Keratinocyte (primary cell): Measurements from ENCODE around the gene ISM1. TPM values are rescaled to one million over a fixed set of nuclear protein-coding genes. Genes with fewer than 3 reads are reported as not detected.

ENCODE experiments used
- DNase-seq: peaks from one replicate; pipeline ENCODE4 v3.0.0-alpha.2; 2011; ENCODE audit warnings: low read depth, missing footprints, low spot score
- FAIRE-seq: peaks from 2 replicates; lab custom pipeline; 2011; peaks lifted over from hg19 to GRCh38; lab: Jason Lieb, UNC
- H2AFZ ChIP-seq: 2 replicates; pipeline ENCODE4 v1.6.0; 2012; ENCODE audit warnings: low read length, control low read depth, inconsistent platforms; ENCODE audit not compliant: control insufficient read depth
- H3K27ac ChIP-seq: 2 replicates; pipeline ENCODE4 v1.5.1; 2011; ENCODE audit warnings: low read length; ENCODE audit not compliant: control insufficient read depth, insufficient read depth
- H3K27me3 ChIP-seq: 3 replicates; pipeline ENCODE4 v1.6.0; 2011; ENCODE audit warnings: low read length; ENCODE audit not compliant: control insufficient read depth, insufficient read depth; ENCODE audit errors: extremely low read depth
- H3K36me3 ChIP-seq, 2 experiments: 2 replicates in 1 of 2; 3 replicates in 1 of 2; pipeline ENCODE4 v1.5.1; 2011; ENCODE audit warnings: low read length in 2 of 2, mild to moderate bottlenecking in 1 of 2; ENCODE audit not compliant: control insufficient read depth in 2 of 2, insufficient read depth in 2 of 2; ENCODE audit errors: extremely low read depth in 1 of 2
- H3K4me1 ChIP-seq: 3 replicates; pipeline ENCODE4 v1.5.1; 2011; ENCODE audit warnings: low read length; ENCODE audit not compliant: control insufficient read depth, insufficient read depth; ENCODE audit errors: extremely low read depth
- H3K4me2 ChIP-seq: 3 replicates; pipeline ENCODE4 v1.6.0; 2011; ENCODE audit warnings: low read depth, low read length; ENCODE audit not compliant: control insufficient read depth, insufficient read depth; ENCODE audit errors: extremely low read depth
- H3K4me3 ChIP-seq, 3 experiments: fragments of 200-600 bp in 1 of 3; sonication (generic) in 1 of 3; 2 replicates in 2 of 3; 3 replicates in 1 of 3; pipeline ENCODE4 v1.5.1; 2011 to 2016; ENCODE audit warnings: low read length in 3 of 3, mild to moderate bottlenecking in 3 of 3, control low read depth in 2 of 3, inconsistent platforms in 1 of 3, low read depth in 1 of 3, mixed read lengths in 1 of 3, mixed run types in 1 of 3, moderate library complexity in 1 of 3; ENCODE audit not compliant: control insufficient read depth in 2 of 3, insufficient read depth in 2 of 3; ENCODE audit errors: extremely low read depth in 1 of 3
- H3K79me2 ChIP-seq: 2 replicates; pipeline ENCODE4 v1.6.0; 2012; ENCODE audit warnings: low read length; ENCODE audit not compliant: control insufficient read depth, insufficient read depth
- H3K9ac ChIP-seq: 3 replicates; pipeline ENCODE4 v1.6.0; 2011; ENCODE audit warnings: low read length; ENCODE audit not compliant: control insufficient read depth, insufficient read depth; ENCODE audit errors: extremely low read depth
- H3K9me1 ChIP-seq: 3 replicates; pipeline ENCODE4 v1.6.0; 2011; ENCODE audit warnings: low read length; ENCODE audit not compliant: control insufficient read depth, insufficient read depth; ENCODE audit errors: extremely low read depth
- H3K9me3 ChIP-seq: 2 replicates; pipeline ENCODE4 v1.5.1; 2012; ENCODE audit warnings: low read depth, low read length; ENCODE audit not compliant: control insufficient read depth
- H4K20me1 ChIP-seq: 3 replicates; pipeline ENCODE4 v1.6.0; 2011; ENCODE audit warnings: low read length; ENCODE audit not compliant: control insufficient read depth, insufficient read depth; ENCODE audit errors: extremely low read depth
- EZH2 ChIP-seq: IDR thresholded peaks from one replicate; pipeline ENCODE4 v1.6.1; 2012; ENCODE audit warnings: inconsistent platforms, mild to moderate bottlenecking, low read length, moderate library complexity
- dilution Hi-C: fragments of 300-500 bp; cut with MboI; formaldehyde crosslinking; loops from one replicate; pipeline ENCODE4 v1.7.0; 2020; ENCODE audit warnings: low sequenced_read_pairs; ENCODE audit not compliant: extremely low pct_ligation_motif_present
- polyA plus RNA-seq, 5 experiments: library from polyadenylated mRNA; depleted of rRNA in 3 of 5; stranded (reverse) in 3 of 5; stranded (forward) in 1 of 5; unstranded in 1 of 5; fragments of >200 nt; gene quantifications; 1 replicate in 1 of 5; 2 replicates in 3 of 5; 3 replicates in 1 of 5; pipeline versions ENCODE4 v1.2.1 to v1.2.3, GENCODE V29; 2011 to 2012; ENCODE audit warnings: missing spikeins in 2 of 5, low read depth in 1 of 5, low replicate concordance in 1 of 5
- TF ChIP-seq, protein P1 (sequence below), 3 experiments: IDR thresholded peaks in 1 of 3; conservative IDR thresholded peaks in 1 of 3; optimal IDR thresholded peaks in 1 of 3; 2 replicates in 2 of 3; 3 replicates in 1 of 3; pipeline versions ENCODE3 to v1.5.1; 2011; ENCODE audit warnings: low read length in 3 of 3, mild to moderate bottlenecking in 3 of 3, moderate library complexity in 2 of 3, control low read depth in 1 of 3, inconsistent platforms in 1 of 3; ENCODE audit not compliant: insufficient read depth in 2 of 3; ENCODE audit errors: extremely low read depth in 1 of 3

ISM1 gene
- polyA plus RNA-seq, 1 donor (not counting 4 experiments of a cell fraction or from before 2014, with no cell fraction given), result 3.3 TPM

DNA sequence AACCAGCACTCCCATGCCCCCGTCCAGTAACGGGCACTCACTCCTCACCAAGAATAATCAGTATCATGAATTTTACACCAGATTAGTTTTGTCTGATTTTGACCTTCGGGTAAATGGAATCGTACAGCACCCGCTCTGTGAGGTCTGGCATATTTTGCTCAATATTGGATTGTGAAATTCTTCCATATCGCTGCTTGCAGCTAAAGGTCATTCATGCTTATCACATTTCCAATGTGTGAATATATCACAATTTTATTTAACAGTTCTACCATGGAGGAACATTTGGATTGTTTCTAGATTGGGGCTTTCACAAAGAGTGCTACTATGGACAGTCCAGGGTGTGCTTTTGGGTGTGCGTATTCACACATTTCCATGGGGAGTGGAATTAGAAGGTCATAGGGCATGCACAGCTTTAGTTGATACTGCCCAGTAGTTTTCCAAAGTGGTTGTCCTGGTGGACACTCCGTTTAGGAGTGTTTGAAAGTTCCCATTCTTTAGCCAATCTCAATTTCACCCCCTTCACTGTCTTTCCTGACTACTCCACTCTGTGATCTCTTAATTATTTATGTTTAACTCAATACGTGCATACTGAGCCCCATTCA lies 86.6 kb downstream of the ISM1 start:
- no peak for FAIRE-seq

DNA sequence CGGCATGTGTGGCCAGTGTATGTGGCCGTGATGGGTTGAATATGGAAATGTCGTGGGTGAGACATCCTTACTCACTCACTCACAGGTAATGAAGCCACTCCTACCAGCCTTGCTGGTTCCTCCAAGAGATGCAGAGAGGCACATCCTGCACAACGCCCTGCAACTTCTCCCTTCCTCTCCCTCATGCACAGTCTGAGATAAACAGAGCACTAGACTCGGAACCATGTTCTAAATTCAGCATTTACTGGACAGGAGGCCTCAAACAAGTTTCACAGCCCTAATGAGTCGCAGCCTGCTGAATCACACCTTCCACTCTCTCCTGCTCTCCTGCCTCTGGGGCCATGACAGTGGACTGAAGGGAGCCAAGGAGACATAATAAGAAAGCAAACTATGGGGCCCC lies 91.2 kb downstream of the ISM1 start:
- peaks cover 5% of the 10 kb centered on the region for H3K4me1 ChIP-seq
- H3K27ac ChIP-seq, result no peak overlapping the region
- FAIRE-seq, result peak; percentile 66
- no peaks in the 10 kb centered on the region for H3K36me3 ChIP-seq
- dilution Hi-C loops, result no loop called here
- no peaks in the 10 kb centered on the region for H3K79me2 ChIP-seq
- TF ChIP-seq, protein P1, sequence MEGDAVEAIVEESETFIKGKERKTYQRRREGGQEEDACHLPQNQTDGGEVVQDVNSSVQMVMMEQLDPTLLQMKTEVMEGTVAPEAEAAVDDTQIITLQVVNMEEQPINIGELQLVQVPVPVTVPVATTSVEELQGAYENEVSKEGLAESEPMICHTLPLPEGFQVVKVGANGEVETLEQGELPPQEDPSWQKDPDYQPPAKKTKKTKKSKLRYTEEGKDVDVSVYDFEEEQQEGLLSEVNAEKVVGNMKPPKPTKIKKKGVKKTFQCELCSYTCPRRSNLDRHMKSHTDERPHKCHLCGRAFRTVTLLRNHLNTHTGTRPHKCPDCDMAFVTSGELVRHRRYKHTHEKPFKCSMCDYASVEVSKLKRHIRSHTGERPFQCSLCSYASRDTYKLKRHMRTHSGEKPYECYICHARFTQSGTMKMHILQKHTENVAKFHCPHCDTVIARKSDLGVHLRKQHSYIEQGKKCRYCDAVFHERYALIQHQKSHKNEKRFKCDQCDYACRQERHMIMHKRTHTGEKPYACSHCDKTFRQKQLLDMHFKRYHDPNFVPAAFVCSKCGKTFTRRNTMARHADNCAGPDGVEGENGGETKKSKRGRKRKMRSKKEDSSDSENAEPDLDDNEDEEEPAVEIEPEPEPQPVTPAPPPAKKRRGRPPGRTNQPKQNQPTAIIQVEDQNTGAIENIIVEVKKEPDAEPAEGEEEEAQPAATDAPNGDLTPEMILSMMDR (optimal IDR thresholded peaks at IDR 0.05 in 1 of 3, IDR thresholded peaks at IDR 0.05 in 1 of 3, conservative IDR thresholded peaks at IDR 0.05 in 1 of 3; ENCODE audit: extremely low read depth in 1 of 3, insufficient read depth in 2 of 3, low read length in 3 of 3), result no peak
- TF ChIP-seq EZH2, result no peak
- DNase-seq, result no peak
- no peak overlapping the region for H3K4me2 ChIP-seq
- no peak overlapping the region for H3K9ac ChIP-seq
- H4K20me1 ChIP-seq, result no peaks in the 10 kb centered on the region
- H3K9me3 ChIP-seq, result no peaks in the 10 kb centered on the region
- no peaks in the 10 kb centered on the region for H3K27me3 ChIP-seq
- H3K9me1 ChIP-seq, result no peaks in the 10 kb centered on the region
- no peak overlapping the region for H3K4me3 ChIP-seq
- H2AFZ ChIP-seq, result no peak overlapping the region

More for the DNA sequence above, 86.6 kb downstream of the ISM1 start:
- Histone ChIP-seq H3K9me1 (no peaks in the 10 kb centered on the region), H3K9me3 (no peaks in the 10 kb centered on the region), H3K27me3 (no peaks in the 10 kb centered on the region), H4K20me1 (no peaks in the 10 kb centered on the region), H2AFZ (no peak overlapping the region), H3K27ac (no peak overlapping the region), H3K4me3 (no peak overlapping the region), H3K4me2 (no peak overlapping the region), H3K79me2 (no peaks in the 10 kb centered on the region), H3K9ac (no peak overlapping the region), H3K4me1 (peaks cover 5% of the 10 kb centered on the region), H3K36me3 (no peaks in the 10 kb centered on the region)
- no peak for DNase-seq
- dilution Hi-C loops, result no loop called here
- no peak for TF ChIP-seq EZH2
- TF ChIP-seq, protein P1 (optimal IDR thresholded peaks at IDR 0.05 in 1 of 3, IDR thresholded peaks at IDR 0.05 in 1 of 3, conservative IDR thresholded peaks at IDR 0.05 in 1 of 3; ENCODE audit: extremely low read depth in 1 of 3, insufficient read depth in 2 of 3, low read length in 3 of 3), result no peak
